HepG2 (cell line): ENCODE measurements around the gene CBX2. TPM values are rescaled to one million over a fixed set of nuclear protein-coding genes. Genes with fewer than 3 reads are reported as not detected.
A peak's percentile ranks its signal among the peaks of the same experiment; 100 is the strongest.

Source experiments
- ATF1 ChIP-seq: IDR thresholded peaks from 2 replicates; pipeline ENCODE4 v1.6.1; 2016; ENCODE audit warnings: mild to moderate bottlenecking, control low read depth
- GATA4 ChIP-seq: sonication (generic); IDR thresholded peaks from 2 replicates; pipeline ENCODE4 v1.6.1; 2016; ENCODE audit warnings: antibody characterized with exemption, low read depth, borderline replicate concordance
- HMG20A ChIP-seq: IDR thresholded peaks from 2 replicates; pipeline ENCODE4 v1.6.1; 2016; ENCODE audit warnings: borderline replicate concordance
- HMGXB4 ChIP-seq, 2 experiments: sonication (generic) in 1 of 2; formaldehyde crosslinking in 1 of 2; IDR thresholded peaks; 2 replicates each; pipeline versions ENCODE4 v1.4.0 to v1.6.1; 2018 to 2020; ENCODE audit warnings: missing genetic modification reagents in 2 of 2, borderline replicate concordance in 1 of 2, low read depth in 1 of 2, mild to moderate bottlenecking in 1 of 2, missing biosample characterization in 1 of 2
- HOMEZ ChIP-seq: IDR thresholded peaks from 2 replicates; pipeline ENCODE4 v1.6.1; 2016; ENCODE audit warnings: low read depth
- KDM4B ChIP-seq: sonication (generic); formaldehyde crosslinking; IDR thresholded peaks from 2 replicates; pipeline ENCODE4 v1.4.0; 2020; ENCODE audit warnings: missing genetic modification reagents
- KDM5B ChIP-seq: sonication (generic); formaldehyde crosslinking; IDR thresholded peaks from 2 replicates; pipeline ENCODE4 v1.4.0; 2020; ENCODE audit warnings: missing genetic modification reagents, mild to moderate bottlenecking, borderline replicate concordance
- MXD4 ChIP-seq: IDR thresholded peaks from 2 replicates; pipeline ENCODE4 v1.6.1; 2016; ENCODE audit warnings: mild to moderate bottlenecking, missing biosample characterization, missing genetic modification reagents
- NFKB2 ChIP-seq: sonication (generic); formaldehyde crosslinking; IDR thresholded peaks from 2 replicates; pipeline ENCODE4 v1.4.0; 2020; ENCODE audit warnings: missing genetic modification reagents, borderline replicate concordance
- RNF219 ChIP-seq: sonication (generic); formaldehyde crosslinking; IDR thresholded peaks from 2 replicates; pipeline ENCODE4 v1.5.0; 2020; ENCODE audit warnings: mild to moderate bottlenecking, missing genetic modification reagents
- TBP ChIP-seq: sonication (generic); formaldehyde crosslinking; IDR thresholded peaks from 2 replicates; pipeline ENCODE4 v1.5.0; 2020; ENCODE audit warnings: missing genetic modification reagents
- ZFX ChIP-seq: sonication (generic); formaldehyde crosslinking; IDR thresholded peaks from 2 replicates; pipeline ENCODE4 v1.4.0; 2020; ENCODE audit warnings: mild to moderate bottlenecking, low read depth, missing genetic modification reagents, moderate library complexity
- ZNF431 ChIP-seq: sonication (generic); formaldehyde crosslinking; IDR thresholded peaks from 2 replicates; pipeline ENCODE4 v1.9.0; 2022; ENCODE audit warnings: missing genetic modification reagents, low read depth, mild to moderate bottlenecking, borderline replicate concordance
- ZNF660 ChIP-seq: sonication (generic); formaldehyde crosslinking; IDR thresholded peaks from 2 replicates; pipeline ENCODE4 v1.5.1; 2020; ENCODE audit warnings: mild to moderate bottlenecking, low read depth, missing genetic modification reagents, borderline replicate concordance
- ZNF83 ChIP-seq: sonication (generic); formaldehyde crosslinking; IDR thresholded peaks from 2 replicates; pipeline ENCODE4 v1.4.0; 2020; ENCODE audit warnings: missing genetic modification reagents, mild to moderate bottlenecking, borderline replicate concordance
- polyA plus RNA-seq, 8 experiments: library from polyadenylated mRNA; depleted of rRNA in 3 of 8; stranded (reverse) in 7 of 8; unstranded in 1 of 8; fragments of >200 nt; fragmentation: Illumina TruSeq in 4 of 8; extraction: Trizol in 4 of 8; gene quantifications; 2 replicates each; pipeline versions ENCODE4 v1.2.1 to v1.2.3, GENCODE V29; 2011 to 2016; ENCODE audit warnings: low read depth in 4 of 8, missing spikeins in 1 of 8, mixed read lengths in 1 of 8; ENCODE audit not compliant: insufficient read depth in 1 of 8
- total RNA-seq, 5 experiments: library from RNA; depleted of rRNA; stranded (reverse); fragments of >200 nt; fragmentation: Illumina TruSeq; extraction: Trizol; gene quantifications; 2 replicates each; pipeline ENCODE4 v1.2.3, GENCODE V29; 2016; ENCODE audit warnings: low read depth in 1 of 5
- TF ChIP-seq, protein P1 (sequence below): sonication (generic); formaldehyde crosslinking; IDR thresholded peaks from 2 replicates; pipeline ENCODE4 v1.4.0; 2020; ENCODE audit warnings: missing genetic modification reagents
- TF ChIP-seq, protein P2 (sequence below): sonication (generic); formaldehyde crosslinking; IDR thresholded peaks from 2 replicates; pipeline ENCODE4 v1.5.1; 2020; ENCODE audit warnings: missing genetic modification reagents, mild to moderate bottlenecking, borderline replicate concordance

Gene CBX2
- total and polyA plus RNA-seq, 2 of the 13 experiments (the other 11 are each of a cell fraction or from before 2014, with no cell fraction given) = 14.5 to 31.1 TPM

- TF ChIP-seq, protein P1, sequence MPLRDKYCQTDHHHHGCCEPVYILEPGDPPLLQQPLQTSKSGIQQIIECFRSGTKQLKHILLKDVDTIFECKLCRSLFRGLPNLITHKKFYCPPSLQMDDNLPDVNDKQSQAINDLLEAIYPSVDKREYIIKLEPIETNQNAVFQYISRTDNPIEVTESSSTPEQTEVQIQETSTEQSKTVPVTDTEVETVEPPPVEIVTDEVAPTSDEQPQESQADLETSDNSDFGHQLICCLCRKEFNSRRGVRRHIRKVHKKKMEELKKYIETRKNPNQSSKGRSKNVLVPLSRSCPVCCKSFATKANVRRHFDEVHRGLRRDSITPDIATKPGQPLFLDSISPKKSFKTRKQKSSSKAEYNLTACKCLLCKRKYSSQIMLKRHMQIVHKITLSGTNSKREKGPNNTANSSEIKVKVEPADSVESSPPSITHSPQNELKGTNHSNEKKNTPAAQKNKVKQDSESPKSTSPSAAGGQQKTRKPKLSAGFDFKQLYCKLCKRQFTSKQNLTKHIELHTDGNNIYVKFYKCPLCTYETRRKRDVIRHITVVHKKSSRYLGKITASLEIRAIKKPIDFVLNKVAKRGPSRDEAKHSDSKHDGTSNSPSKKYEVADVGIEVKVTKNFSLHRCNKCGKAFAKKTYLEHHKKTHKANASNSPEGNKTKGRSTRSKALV (CRISPR knock-in tag) = peak; percentile 71; the same call in 1 of the 2 replicates
- TF ChIP-seq, protein P2, sequence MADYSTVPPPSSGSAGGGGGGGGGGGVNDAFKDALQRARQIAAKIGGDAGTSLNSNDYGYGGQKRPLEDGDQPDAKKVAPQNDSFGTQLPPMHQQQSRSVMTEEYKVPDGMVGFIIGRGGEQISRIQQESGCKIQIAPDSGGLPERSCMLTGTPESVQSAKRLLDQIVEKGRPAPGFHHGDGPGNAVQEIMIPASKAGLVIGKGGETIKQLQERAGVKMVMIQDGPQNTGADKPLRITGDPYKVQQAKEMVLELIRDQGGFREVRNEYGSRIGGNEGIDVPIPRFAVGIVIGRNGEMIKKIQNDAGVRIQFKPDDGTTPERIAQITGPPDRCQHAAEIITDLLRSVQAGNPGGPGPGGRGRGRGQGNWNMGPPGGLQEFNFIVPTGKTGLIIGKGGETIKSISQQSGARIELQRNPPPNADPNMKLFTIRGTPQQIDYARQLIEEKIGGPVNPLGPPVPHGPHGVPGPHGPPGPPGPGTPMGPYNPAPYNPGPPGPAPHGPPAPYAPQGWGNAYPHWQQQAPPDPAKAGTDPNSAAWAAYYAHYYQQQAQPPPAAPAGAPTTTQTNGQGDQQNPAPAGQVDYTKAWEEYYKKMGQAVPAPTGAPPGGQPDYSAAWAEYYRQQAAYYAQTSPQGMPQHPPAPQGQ (CRISPR knock-in tag) = peak; percentile 27; the same call in 1 of the 2 replicates
- TF ChIP-seq HMG20A (CRISPR knock-in tag) (no peak), ZNF660 (CRISPR knock-in tag) (no peak), NFKB2 (CRISPR knock-in tag) (peak; percentile 60; the same call in 1 of the 2 replicates), TBP (CRISPR knock-in tag) (0 out of 2 replicates have a peak, but pooled peaks have one; percentile 83), MXD4 (CRISPR knock-in tag) (no peak), GATA4 (peak; percentile 57; the same call in 1 of the 2 replicates), RNF219 (CRISPR knock-in tag) (no peak), ZNF83 (no peak), ZFX (CRISPR knock-in tag) (peak; percentile 66), HMGXB4 (CRISPR knock-in tag; IDR thresholded peaks at IDR 0.05; ENCODE audit: borderline replicate concordance in 1 of 2, low read depth in 1 of 2) (peak; percentile 8 to 69; a peak in 3 of 4 replicates), ATF1 (CRISPR knock-in tag) (no peak), KDM4B (peak; percentile 58; the same call in 1 of the 2 replicates), HOMEZ (CRISPR knock-in tag) (no peak), KDM5B (peak; percentile 76), ZNF431 (0 out of 2 replicates have a peak, but pooled peaks have one; percentile 67)
Measured at GRCh38 chr17:79832218-79833109, 54.5 kb downstream of the CBX2 start (continued).
